ENCODE data around the gene NBPF12.
"Not testable (repeated sequence)": the region's sequence is repeated elsewhere in the genome, so short reads cannot be mapped to it uniquely, and the experiment has no call there.

The NBPF12 gene

DNA sequence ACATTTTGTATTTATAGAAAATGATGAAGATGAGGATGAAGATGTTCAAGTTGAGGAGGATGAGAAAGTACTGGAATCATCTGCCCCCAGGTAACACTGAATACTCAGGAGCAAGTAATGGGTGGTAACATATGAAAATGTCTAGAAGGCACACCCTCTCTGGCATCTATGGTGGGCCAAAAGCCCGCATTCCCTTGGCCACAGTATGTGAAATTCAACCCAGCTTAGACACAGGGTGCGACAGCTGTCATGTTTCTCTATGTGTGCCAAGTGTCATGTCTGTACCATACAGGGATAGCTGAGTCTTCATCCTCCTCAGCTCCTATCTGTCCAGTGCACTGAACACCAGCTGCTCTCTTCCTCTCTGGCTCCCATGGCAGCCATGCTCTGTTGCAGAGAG, 26.2 kb downstream of the NBPF12 start:
- in situ Hi-C loops (cut with HindIII; ENCODE audit: low sequenced_read_pairs); H3K4me3 ChIP-seq (ENCODE audit: low read depth, low read length); DNase-seq (ENCODE audit: low read depth, low spot score): not testable (repeated sequence)

DNA sequence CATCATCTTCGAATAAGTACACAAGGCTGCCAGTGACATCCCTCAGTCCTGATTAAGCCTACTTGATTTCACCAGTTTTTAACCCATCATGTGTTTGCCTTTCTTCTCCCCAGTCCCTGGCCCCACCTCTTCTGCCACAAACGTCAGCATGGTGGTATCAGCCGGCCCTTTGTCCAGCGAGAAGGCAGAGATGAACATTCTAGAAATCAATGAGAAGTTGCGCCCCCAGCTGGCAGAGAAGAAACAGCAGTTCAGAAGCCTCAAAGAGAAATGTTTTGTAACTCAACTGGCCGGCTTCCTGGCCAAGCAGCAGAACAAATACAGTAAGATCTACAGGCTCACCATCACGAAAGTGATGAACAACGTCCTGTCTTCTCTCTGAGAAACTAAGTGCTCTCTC, 28.2 kb downstream of the NBPF12 start:
- in situ Hi-C loops (cut with HindIII; ENCODE audit: low sequenced_read_pairs); H3K4me3 ChIP-seq (ENCODE audit: low read depth, low read length): not testable (repeated sequence)
- DNase-seq (ENCODE audit: low read depth, low spot score), result peak; percentile 0
- TF ChIP-seq, protein P1, sequence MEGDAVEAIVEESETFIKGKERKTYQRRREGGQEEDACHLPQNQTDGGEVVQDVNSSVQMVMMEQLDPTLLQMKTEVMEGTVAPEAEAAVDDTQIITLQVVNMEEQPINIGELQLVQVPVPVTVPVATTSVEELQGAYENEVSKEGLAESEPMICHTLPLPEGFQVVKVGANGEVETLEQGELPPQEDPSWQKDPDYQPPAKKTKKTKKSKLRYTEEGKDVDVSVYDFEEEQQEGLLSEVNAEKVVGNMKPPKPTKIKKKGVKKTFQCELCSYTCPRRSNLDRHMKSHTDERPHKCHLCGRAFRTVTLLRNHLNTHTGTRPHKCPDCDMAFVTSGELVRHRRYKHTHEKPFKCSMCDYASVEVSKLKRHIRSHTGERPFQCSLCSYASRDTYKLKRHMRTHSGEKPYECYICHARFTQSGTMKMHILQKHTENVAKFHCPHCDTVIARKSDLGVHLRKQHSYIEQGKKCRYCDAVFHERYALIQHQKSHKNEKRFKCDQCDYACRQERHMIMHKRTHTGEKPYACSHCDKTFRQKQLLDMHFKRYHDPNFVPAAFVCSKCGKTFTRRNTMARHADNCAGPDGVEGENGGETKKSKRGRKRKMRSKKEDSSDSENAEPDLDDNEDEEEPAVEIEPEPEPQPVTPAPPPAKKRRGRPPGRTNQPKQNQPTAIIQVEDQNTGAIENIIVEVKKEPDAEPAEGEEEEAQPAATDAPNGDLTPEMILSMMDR (IDR thresholded peaks at IDR 0.05; ENCODE audit: low read depth, low read length), result peak; percentile 23

DNA sequence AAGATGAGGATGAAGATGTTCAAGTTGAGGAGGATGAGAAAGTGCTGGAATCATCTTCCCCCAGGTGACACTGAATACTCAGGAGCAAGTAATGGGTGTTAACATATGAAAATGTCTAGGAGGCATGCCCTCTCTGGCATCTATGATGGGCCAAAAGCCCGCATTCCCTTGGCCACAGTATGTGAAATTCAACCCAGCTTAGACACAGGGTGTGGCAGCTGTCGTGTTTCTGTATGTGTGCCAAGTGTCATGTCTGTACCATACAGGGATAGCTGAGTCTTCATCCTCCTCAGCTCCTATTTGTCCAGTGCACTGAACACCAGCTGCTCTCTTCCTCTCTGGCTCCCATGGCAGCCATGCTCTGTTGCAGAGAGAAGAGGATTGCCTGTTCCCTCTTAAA, 32.5 kb downstream of the NBPF12 start:
- in situ Hi-C loops (cut with HindIII; ENCODE audit: low sequenced_read_pairs); H3K4me3 ChIP-seq (ENCODE audit: low read depth, low read length); DNase-seq (ENCODE audit: low read depth, low spot score): not testable (repeated sequence)

DNA sequence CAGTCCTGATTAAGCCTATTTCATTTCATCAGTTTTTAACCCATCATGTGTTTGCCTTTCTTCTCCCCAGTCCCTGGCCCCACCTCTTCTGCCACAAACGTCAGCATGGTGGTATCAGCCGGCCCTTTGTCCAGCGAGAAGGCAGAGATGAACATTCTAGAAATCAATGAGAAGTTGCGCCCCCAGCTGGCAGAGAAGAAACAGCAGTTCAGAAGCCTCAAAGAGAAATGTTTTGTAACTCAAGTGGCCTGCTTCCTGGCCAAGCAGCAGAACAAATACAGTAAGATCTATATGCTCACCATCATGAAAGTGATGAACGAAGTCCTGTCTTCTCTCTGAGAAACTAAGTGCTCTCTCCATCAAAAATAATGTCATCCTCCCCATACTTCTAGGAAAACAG, 34.6 kb downstream of the NBPF12 start:
- H3K4me3 ChIP-seq (ENCODE audit: low read depth, low read length); in situ Hi-C loops (cut with HindIII; ENCODE audit: low sequenced_read_pairs); DNase-seq (ENCODE audit: low read depth, low spot score): not testable (repeated sequence)

DNA sequence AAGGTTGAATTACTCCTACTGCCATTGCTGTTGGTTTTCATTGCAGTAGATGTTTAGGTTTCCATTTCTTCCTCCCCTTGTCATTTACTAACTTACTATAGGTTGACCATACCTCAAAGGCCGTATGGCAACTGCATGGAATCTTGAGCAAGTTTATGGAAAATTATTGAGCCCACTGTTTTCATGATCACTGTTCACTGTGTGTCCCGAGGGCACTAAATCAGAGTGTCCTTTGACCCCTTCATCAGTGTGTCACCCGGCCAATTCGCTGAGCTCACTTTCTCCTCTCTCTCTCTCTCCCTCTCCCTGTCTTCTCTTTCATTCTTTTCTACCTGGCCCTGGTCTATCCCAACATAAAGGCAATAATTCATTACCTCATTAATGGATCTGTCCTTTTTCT, 47.7 kb downstream of the NBPF12 start:
- H3K4me3 ChIP-seq (ENCODE audit: low read depth, low read length); DNase-seq (ENCODE audit: low read depth, low spot score); in situ Hi-C loops (cut with HindIII; ENCODE audit: low sequenced_read_pairs): not testable (repeated sequence)

DNA sequence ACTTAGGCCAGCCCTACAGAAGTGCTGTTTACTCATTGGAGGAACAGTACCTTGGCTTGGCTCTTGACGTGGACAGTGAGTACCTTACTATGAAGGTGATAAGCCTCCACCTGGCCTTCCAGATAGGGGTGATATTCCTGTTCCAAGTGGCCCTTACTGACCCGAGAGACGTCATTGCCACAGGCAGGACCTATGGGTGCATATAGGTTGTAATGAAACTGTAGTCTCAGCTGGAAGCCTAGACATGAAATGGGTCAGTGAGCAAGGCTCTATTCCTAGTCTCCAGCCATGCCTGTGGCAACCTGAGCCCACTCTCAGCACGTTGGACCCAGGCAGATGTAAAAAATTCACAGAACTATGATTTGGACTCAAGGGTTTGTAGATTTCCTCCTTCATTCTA, 48.3 kb downstream of the NBPF12 start:
- DNase-seq (ENCODE audit: low read depth, low spot score); in situ Hi-C loops (cut with HindIII; ENCODE audit: low sequenced_read_pairs); H3K4me3 ChIP-seq (ENCODE audit: low read depth, low read length): not testable (repeated sequence)

DNA sequence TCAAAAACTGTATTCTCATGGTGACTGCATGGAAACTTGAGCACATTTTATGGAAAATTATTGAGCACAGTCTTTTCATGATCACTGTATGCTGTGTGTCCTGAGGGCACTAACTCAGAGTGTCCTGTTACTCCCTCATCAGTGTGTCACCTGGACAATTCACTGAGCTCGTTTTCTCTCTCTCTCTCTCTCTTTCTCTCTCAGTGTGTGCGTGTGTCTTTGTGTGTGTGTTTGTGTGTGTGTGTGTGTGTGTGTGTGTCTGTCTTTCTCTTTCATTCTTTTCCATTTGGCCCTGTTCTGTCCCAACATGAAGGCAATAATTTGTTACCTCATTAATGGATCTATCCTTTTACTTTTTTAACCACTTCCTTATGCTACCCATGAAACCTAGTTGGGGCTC, 49.4 kb downstream of the NBPF12 start:
- H3K4me3 ChIP-seq (ENCODE audit: low read depth, low read length); DNase-seq (ENCODE audit: low read depth, low spot score); in situ Hi-C loops (cut with HindIII; ENCODE audit: low sequenced_read_pairs): not testable (repeated sequence)

DNA sequence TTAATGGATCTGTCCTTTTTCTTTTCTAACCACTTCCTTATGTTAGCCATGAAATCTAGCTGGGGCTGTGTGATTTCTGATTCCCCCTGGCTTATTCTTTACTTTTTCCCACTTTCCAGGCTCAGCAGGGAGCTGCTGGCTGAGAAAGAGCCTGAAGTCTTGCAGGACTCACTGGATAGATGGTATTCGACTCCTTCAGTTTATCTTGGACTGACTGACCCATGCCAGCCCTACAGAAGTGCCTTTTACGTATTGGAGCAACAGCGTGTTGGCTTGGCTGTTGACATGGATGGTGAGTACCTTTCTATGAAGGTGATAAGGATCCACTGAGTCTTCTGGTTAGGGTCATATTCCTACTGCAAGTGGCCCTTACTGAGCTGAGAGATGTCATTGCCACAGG, 51.3 kb downstream of the NBPF12 start:
- DNase-seq (ENCODE audit: low read depth, low spot score); in situ Hi-C loops (cut with HindIII; ENCODE audit: low sequenced_read_pairs); H3K4me3 ChIP-seq (ENCODE audit: low read depth, low read length): not testable (repeated sequence)

DNA sequence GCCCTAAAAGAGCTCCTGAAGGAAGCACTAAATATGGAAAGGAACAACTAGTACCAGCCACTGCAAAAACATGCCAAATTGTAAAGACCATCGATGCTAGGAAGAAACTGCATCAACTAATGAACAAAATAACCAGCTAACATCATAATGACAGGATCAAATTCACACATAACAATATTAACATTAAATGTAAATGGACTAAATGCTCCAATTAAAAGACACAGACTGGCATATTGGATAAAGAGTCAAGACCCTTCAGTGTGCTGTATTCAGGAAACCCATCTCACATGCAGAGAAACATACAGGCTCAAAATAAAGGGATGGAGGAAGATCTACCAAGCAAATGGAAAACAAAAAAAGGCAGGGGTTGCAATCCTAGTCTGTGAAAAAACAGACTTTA, 70.4 kb downstream of the NBPF12 start:
- in situ Hi-C loops (cut with HindIII; ENCODE audit: low sequenced_read_pairs); H3K4me3 ChIP-seq (ENCODE audit: low read depth, low read length); DNase-seq (ENCODE audit: low read depth, low spot score): not testable (repeated sequence)

DNA sequence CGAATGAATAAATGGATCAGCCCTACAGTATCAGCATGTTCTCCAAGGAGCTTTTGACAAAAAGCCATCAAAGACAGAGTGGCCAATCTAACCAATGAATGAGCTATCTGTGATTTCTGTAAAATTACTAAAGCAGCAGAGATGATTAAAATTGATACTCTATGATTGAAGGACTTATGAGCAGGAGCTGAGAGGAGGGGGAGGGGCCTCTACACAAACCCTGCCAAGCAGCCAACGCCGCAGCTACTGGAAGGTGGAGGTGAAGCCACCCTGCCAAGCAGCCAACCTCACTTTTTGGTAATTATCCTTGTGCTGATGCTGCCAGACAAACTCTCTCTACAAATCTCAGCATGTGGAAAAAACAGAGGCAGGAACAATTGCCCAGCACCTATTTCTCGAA, 88.9 kb downstream of the NBPF12 start:
- H3K4me3 ChIP-seq (ENCODE audit: low read depth, low read length); DNase-seq (ENCODE audit: low read depth, low spot score); in situ Hi-C loops (cut with HindIII; ENCODE audit: low sequenced_read_pairs): not testable (repeated sequence)

DNA sequence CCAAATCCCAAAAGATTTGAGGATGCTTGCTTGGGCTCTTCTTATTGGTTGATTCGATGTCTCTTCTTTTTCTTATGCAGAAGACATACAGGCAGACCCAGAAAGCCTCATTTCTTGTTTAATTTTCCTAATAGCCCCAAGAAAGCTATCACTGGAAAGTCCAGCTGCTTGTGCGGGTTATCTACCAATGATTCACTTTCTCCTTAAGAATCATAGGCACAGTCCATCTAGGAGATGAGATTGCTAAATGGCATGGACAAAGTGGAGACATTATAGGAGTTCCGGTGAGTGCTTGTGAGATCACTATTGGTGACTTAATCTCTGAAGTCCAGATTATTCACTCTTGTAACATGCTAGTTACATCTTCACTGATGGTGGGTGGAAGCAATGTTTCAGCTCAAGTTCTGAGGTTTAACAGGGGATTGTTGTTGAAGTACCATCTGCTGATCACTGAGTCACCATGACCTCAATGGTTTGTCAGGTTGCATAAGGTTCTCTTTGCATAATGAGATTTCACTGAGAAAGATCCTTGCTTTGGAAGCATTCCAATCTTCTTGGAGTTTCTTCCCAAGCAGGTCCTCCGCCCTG, 92.0 kb downstream of the NBPF12 start:
- H3K4me3 ChIP-seq (ENCODE audit: low read depth, low read length); in situ Hi-C loops (cut with HindIII; ENCODE audit: low sequenced_read_pairs); DNase-seq (ENCODE audit: low read depth, low spot score): not testable (repeated sequence)

DNA sequence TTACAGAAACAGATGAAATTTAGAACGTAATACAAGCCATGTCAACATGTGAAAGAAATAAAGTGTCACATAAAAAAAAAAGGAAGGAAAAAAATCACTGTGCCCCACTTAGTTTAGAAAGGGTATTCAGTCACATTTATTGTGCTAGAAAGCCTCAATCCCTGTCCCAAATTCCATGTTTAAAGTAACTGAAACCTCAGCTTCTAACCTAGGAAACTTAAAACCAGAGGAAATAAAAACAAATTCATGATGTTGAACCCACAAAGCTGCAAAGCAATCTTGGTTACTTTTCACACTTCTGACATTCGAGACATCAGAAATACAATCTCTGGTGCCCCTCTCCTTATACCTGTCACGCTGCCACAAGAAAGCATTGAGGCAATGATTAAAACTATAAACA, 101.8 kb downstream of the NBPF12 start:
- in situ Hi-C loops (cut with HindIII; ENCODE audit: low sequenced_read_pairs), result no loop called here
- no peak overlapping the region for H3K4me3 ChIP-seq (ENCODE audit: low read depth, low read length)
- DNase-seq (ENCODE audit: low read depth, low spot score), result no peak
- TF ChIP-seq, protein P1 (IDR thresholded peaks at IDR 0.05; ENCODE audit: low read depth, low read length), result no peak

DNA sequence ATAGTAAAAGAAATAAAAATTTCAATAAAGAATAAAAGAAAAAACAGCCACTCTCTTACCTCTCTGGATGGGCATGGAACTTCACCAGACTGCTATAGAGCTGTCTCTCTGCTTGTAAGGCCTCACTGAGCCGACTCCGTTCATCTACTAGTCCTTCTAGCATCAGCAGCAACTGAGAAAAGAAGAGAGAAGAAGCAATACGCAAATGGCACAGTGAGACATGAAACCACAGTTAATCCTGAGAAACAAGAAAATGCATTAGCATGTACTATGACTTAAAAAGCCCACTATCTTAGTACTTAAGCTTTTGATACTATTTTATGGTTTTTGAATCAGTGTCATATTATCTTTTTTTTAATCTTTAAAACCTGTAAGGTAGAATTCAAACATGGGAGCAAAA, 104.8 kb downstream of the NBPF12 start:
- DNase-seq (ENCODE audit: low read depth, low spot score); H3K4me3 ChIP-seq (ENCODE audit: low read depth, low read length); in situ Hi-C loops (cut with HindIII; ENCODE audit: low sequenced_read_pairs): not testable (repeated sequence)

DNA sequence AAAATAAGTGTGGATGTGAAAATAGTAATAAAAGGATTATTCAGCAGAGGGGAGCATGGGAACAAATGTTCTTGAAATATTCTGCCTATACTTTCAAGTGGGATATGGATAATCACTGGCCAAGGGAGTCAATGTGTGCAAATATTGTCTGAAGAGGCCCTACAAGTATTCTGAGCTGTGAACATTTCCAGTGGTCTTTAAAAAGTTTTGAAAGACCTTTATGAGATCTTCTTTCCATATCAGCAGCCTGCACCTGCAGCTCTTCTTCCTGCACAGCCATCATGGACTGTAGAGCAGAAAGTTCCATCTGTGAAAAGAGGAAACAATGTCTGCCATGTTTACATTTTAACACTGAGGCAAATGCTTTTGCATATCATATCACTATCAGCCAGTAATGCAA, 106.4 kb downstream of the NBPF12 start:
- H3K4me3 ChIP-seq (ENCODE audit: low read depth, low read length); DNase-seq (ENCODE audit: low read depth, low spot score); in situ Hi-C loops (cut with HindIII; ENCODE audit: low sequenced_read_pairs): not testable (repeated sequence)

All from astrocyte of the spinal cord (primary cell).